H9 (cell line): ENCODE results near the gene SOX15. TPM values are rescaled to one million over a fixed set of nuclear protein-coding genes. Genes with fewer than 3 reads are reported as not detected.

Experiments used
- DNase-seq: peaks from one replicate; pipeline ENCODE4 v3.0.0-alpha.2; 2017
- H2AFZ ChIP-seq: one replicate; pipeline ENCODE4 v1.6.1; 2013; ENCODE audit warnings: mild to moderate bottlenecking, low read length, control low read depth, moderate library complexity
- H2AK5ac ChIP-seq: 2 replicates; pipeline ENCODE4 v1.6.1; 2013; ENCODE audit warnings: low read length, control low read depth, mixed read lengths; ENCODE audit not compliant: insufficient read length
- H2BK120ac ChIP-seq: one replicate; pipeline ENCODE4 v1.6.1; 2013; ENCODE audit warnings: low read depth, mild to moderate bottlenecking, low read length, control low read depth, inconsistent platforms; ENCODE audit not compliant: poor library complexity, severe bottlenecking
- H2BK12ac ChIP-seq: 2 replicates; pipeline ENCODE4 v1.6.1; 2013; ENCODE audit warnings: low read length, control low read depth, mixed read lengths, low read depth; ENCODE audit not compliant: insufficient read length
- H2BK15ac ChIP-seq: 2 replicates; pipeline ENCODE4 v1.6.1; 2013; ENCODE audit warnings: low read depth, low read length, control low read depth
- H2BK20ac ChIP-seq: one replicate; pipeline ENCODE4 v1.6.1; 2013; ENCODE audit warnings: low read depth, mild to moderate bottlenecking, low read length, control low read depth, inconsistent platforms; ENCODE audit not compliant: poor library complexity, severe bottlenecking
- H2BK5ac ChIP-seq: 2 replicates; pipeline ENCODE4 v1.6.1; 2013; ENCODE audit warnings: low read length, control low read depth, mixed read lengths; ENCODE audit not compliant: insufficient read length
- H3K14ac ChIP-seq: 2 replicates; pipeline ENCODE4 v1.6.1; 2013; ENCODE audit warnings: low read length, control low read depth; ENCODE audit not compliant: insufficient read depth
- H3K18ac ChIP-seq: 2 replicates; pipeline ENCODE4 v1.6.1; 2013; ENCODE audit warnings: low read depth, mild to moderate bottlenecking, mixed read lengths, low read length, control low read depth; ENCODE audit not compliant: insufficient read length
- H3K23ac ChIP-seq: 2 replicates; pipeline ENCODE4 v1.6.1; 2013; ENCODE audit warnings: low read length, control low read depth, mixed read lengths, low read depth; ENCODE audit not compliant: insufficient read length
- H3K23me2 ChIP-seq: 2 replicates; pipeline ENCODE4 v1.6.1; 2013; ENCODE audit warnings: low read depth, mild to moderate bottlenecking, mixed read lengths, low read length, control low read depth; ENCODE audit not compliant: insufficient read length, poor library complexity, severe bottlenecking
- H3K27ac ChIP-seq: 2 replicates; pipeline ENCODE4 v1.5.1; 2013; ENCODE audit warnings: low read length, control low read depth, mixed read lengths, low read depth; ENCODE audit not compliant: insufficient read length
- H3K27me3 ChIP-seq: 2 replicates; pipeline ENCODE4 v1.6.1; 2013; ENCODE audit warnings: low read length, control low read depth, inconsistent platforms; ENCODE audit not compliant: insufficient read depth
- H3K4ac ChIP-seq: 2 replicates; pipeline ENCODE4 v1.6.1; 2013; ENCODE audit warnings: low read depth, mild to moderate bottlenecking, control low read depth, inconsistent platforms, low read length, moderate library complexity
- H3K4me1 ChIP-seq: 2 replicates; pipeline ENCODE4 v1.6.1; 2013; ENCODE audit warnings: low read length, control low read depth, inconsistent platforms; ENCODE audit not compliant: insufficient read depth
- H3K4me2 ChIP-seq: 2 replicates; pipeline ENCODE4 v1.6.1; 2013; ENCODE audit warnings: low read length, control low read depth, mixed read lengths; ENCODE audit not compliant: insufficient read length, insufficient read depth
- H3K56ac ChIP-seq: 2 replicates; pipeline ENCODE4 v1.6.1; 2013; ENCODE audit warnings: low read depth, mild to moderate bottlenecking, mixed read lengths, low read length, control low read depth; ENCODE audit not compliant: insufficient read length
- H3K79me1 ChIP-seq: 2 replicates; pipeline ENCODE4 v1.6.1; 2013; ENCODE audit warnings: low read depth, mild to moderate bottlenecking, moderate library complexity, low read length, control low read depth, inconsistent platforms; ENCODE audit not compliant: insufficient read depth, poor library complexity, severe bottlenecking
- H3K79me2 ChIP-seq: 2 replicates; pipeline ENCODE4 v1.6.1; 2013; ENCODE audit warnings: low read length, control low read depth, inconsistent platforms; ENCODE audit not compliant: insufficient read depth
- H3K9ac ChIP-seq: 2 replicates; pipeline ENCODE4 v1.6.1; 2013; ENCODE audit warnings: low read length, control low read depth, mixed read lengths; ENCODE audit not compliant: insufficient read length; ENCODE audit errors: extremely low read depth
- H3K9me3 ChIP-seq: one replicate; pipeline ENCODE4 v1.6.1; 2013; ENCODE audit warnings: low read depth, low read length, inconsistent platforms; ENCODE audit not compliant: control insufficient read depth
- H3T11ph ChIP-seq: one replicate; pipeline ENCODE4 v1.6.1; 2013; ENCODE audit warnings: mild to moderate bottlenecking, low read length, control low read depth, inconsistent platforms
- H4K20me1 ChIP-seq: one replicate; pipeline ENCODE4 v1.6.1; 2013; ENCODE audit not compliant: control insufficient read depth, insufficient read length, insufficient read depth
- H4K5ac ChIP-seq: 2 replicates; pipeline ENCODE4 v1.6.1; 2013; ENCODE audit warnings: low read depth, mild to moderate bottlenecking, mixed read lengths, low read length, control low read depth; ENCODE audit not compliant: insufficient read length
- H4K8ac ChIP-seq: replicated peaks from 2 replicates; pipeline ENCODE4 v1.6.1; 2013; ENCODE audit warnings: low read length, control low read depth, mixed read lengths, low read depth; ENCODE audit not compliant: insufficient read length
- H4K91ac ChIP-seq: 2 replicates; pipeline ENCODE4 v1.6.1; 2013; ENCODE audit warnings: low read depth, mild to moderate bottlenecking, moderate library complexity, mixed read lengths, low read length, control low read depth; ENCODE audit not compliant: insufficient read length
- H3K27ac Mint-ChIP-seq, 3 experiments: 2 replicates in 2 of 3; 3 replicates in 1 of 3; pipeline ENCODE4 v1.8.0; 2020 to 2021; ENCODE audit warnings: mixed read lengths in 3 of 3, mild to moderate bottlenecking in 1 of 3, moderate library complexity in 1 of 3
- H3K27me3 Mint-ChIP-seq: 2 replicates; pipeline ENCODE4 v1.8.0; 2021; ENCODE audit warnings: low read depth, mild to moderate bottlenecking, moderate library complexity, mixed read lengths
- H3K36me3 Mint-ChIP-seq, 3 experiments: 2 replicates in 2 of 3; 3 replicates in 1 of 3; pipeline ENCODE4 v1.8.0; 2020 to 2021; ENCODE audit warnings: low read depth in 3 of 3, mixed read lengths in 3 of 3; ENCODE audit not compliant: insufficient read depth in 1 of 3
- H3K4me1 Mint-ChIP-seq, 2 experiments: 2 replicates each; pipeline ENCODE4 v1.8.0; 2020; ENCODE audit warnings: mixed read lengths in 2 of 2
- H3K4me3 Mint-ChIP-seq, 2 experiments: 2 replicates in 1 of 2; 3 replicates in 1 of 2; pipeline ENCODE4 v1.8.0; 2020 to 2021; ENCODE audit warnings: mild to moderate bottlenecking in 2 of 2, mixed read lengths in 2 of 2, moderate library complexity in 1 of 2
- H3K9me3 Mint-ChIP-seq, 2 experiments: 2 replicates in 1 of 2; 3 replicates in 1 of 2; pipeline ENCODE4 v1.8.0; 2020; ENCODE audit warnings: mild to moderate bottlenecking in 2 of 2, mixed read lengths in 2 of 2, moderate library complexity in 1 of 2
- WGBS: extraction: QIAGEN DNeasy Blood & Tissue Kit; methylation state at CpG from one replicate; pipeline ENCODE4 v1.1.7; 2013; ENCODE audit warnings: missing lambda C conversion rate, low lambda C conversion rate, mixed read lengths; ENCODE audit not compliant: insufficient read length; ENCODE audit errors: extremely low coverage; 5-methylcytosine and 5-hydroxymethylcytosine counted together
- total RNA-seq: library from RNA; stranded (reverse); gene quantifications from 2 replicates; pipeline ENCODE4 v1.2.1, GENCODE V29; 2021
- TF ChIP-seq, protein P1 (sequence below): fragments of 200-600 bp; sonication (generic); conservative IDR thresholded peaks from 3 replicates; pipeline ENCODE4 v1.8.0; 2021; ENCODE audit warnings: antibody characterized with exemption, mild to moderate bottlenecking

Gene SOX15
- total RNA-seq, 1 experiment from 2014 or later: 7.7 TPM

DNA sequence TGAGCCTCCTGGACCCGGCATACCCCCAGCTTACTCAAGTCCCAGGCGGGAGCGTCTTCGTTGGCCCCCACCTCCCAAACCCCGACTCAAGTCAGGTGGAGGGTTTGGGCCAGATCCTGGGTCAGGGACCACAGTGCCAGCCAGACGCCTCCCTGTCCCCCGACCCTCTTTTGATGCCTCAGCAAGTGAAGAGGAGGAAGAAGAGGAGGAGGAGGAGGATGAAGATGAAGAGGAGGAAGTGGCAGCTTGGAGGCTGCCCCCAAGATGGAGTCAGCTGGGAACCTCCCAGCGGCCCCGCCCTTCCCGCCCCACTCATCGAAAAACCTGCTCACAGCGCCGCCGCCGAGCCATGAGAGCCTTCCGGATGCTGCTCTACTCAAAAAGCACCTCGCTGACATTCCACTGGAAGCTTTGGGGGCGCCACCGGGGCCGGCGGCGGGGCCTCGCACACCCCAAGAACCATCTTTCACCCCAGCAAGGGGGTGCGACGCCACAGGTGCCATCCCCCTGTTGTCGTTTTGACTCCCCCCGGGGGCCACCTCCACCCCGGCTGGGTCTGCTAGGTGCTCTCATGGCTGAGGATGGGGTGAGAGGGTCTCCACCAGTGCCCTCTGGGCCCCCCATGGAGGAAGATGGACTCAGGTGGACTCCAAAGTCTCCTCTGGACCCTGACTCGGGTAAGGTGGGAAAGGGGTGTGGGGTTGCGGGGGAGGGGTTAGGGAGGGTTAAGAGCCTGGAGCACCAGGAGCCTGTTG is 26.6 kb downstream of the SOX15 start:
- no peak overlapping the region for H3K56ac ChIP-seq
- no peak overlapping the region for H3K27ac ChIP-seq
- no peak overlapping the region for H4K91ac ChIP-seq
- H2BK12ac ChIP-seq: no peak overlapping the region
- H3K27me3 ChIP-seq: no peaks in the 10 kb centered on the region
- no peak overlapping the region for H2BK20ac ChIP-seq
- no peak overlapping the region for H4K5ac ChIP-seq
- H3K27ac Mint-ChIP-seq: peak overlapping the region in 1 of 3 experiments; percentile 82; a peak in 1 of 7 replicates
- no peaks in the 10 kb centered on the region for H3K9me3 ChIP-seq
- peak overlapping the region; percentile 90 to 91 for H3K4me3 Mint-ChIP-seq
- H2BK120ac ChIP-seq: no peak overlapping the region
- no peak overlapping the region for H2BK15ac ChIP-seq
- peaks cover 19 to 47% (median 45%) of the 10 kb centered on the region in 3 experiments; a peak in 6 of 7 replicates for H3K36me3 Mint-ChIP-seq
- H4K8ac ChIP-seq: no peak overlapping the region
- peaks cover 6% of the 10 kb centered on the region for H3K23me2 ChIP-seq
- H3K4me1 ChIP-seq: no peaks in the 10 kb centered on the region
- no peak overlapping the region for H2AK5ac ChIP-seq
- no peak overlapping the region for H3K4ac ChIP-seq
- no peak overlapping the region for H2BK5ac ChIP-seq
- H3K18ac ChIP-seq: no peak overlapping the region
- H2AFZ ChIP-seq: no peak overlapping the region
- no peak overlapping the region for H3T11ph ChIP-seq
- H3K4me2 ChIP-seq: peak overlapping the region; percentile 82
- no peak for DNase-seq
- H3K23ac ChIP-seq: no peak overlapping the region
- H4K20me1 ChIP-seq: no peaks in the 10 kb centered on the region
- peaks cover 8% of the 10 kb centered on the region; the same call in 1 of the 2 replicates for H3K79me2 ChIP-seq
- TF ChIP-seq, protein P1, sequence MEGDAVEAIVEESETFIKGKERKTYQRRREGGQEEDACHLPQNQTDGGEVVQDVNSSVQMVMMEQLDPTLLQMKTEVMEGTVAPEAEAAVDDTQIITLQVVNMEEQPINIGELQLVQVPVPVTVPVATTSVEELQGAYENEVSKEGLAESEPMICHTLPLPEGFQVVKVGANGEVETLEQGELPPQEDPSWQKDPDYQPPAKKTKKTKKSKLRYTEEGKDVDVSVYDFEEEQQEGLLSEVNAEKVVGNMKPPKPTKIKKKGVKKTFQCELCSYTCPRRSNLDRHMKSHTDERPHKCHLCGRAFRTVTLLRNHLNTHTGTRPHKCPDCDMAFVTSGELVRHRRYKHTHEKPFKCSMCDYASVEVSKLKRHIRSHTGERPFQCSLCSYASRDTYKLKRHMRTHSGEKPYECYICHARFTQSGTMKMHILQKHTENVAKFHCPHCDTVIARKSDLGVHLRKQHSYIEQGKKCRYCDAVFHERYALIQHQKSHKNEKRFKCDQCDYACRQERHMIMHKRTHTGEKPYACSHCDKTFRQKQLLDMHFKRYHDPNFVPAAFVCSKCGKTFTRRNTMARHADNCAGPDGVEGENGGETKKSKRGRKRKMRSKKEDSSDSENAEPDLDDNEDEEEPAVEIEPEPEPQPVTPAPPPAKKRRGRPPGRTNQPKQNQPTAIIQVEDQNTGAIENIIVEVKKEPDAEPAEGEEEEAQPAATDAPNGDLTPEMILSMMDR: no peak
- no CpG with 5 or more reads among the region's 30 CpGs for WGBS
- no peaks in the 10 kb centered on the region for H3K9me3 Mint-ChIP-seq
- no peak overlapping the region for H3K14ac ChIP-seq
- peaks cover 15% of the 10 kb centered on the region for H3K79me1 ChIP-seq
- H3K27me3 Mint-ChIP-seq: no peaks in the 10 kb centered on the region
- peaks cover 31 to 35% of the 10 kb centered on the region in 2 experiments for H3K4me1 Mint-ChIP-seq
- no peak overlapping the region for H3K9ac ChIP-seq
